ENCODE data around the gene OR8J3. TPM values are rescaled to one million over a fixed set of nuclear protein-coding genes. Genes with fewer than 3 reads are reported as not detected.

Gene OR8J3
- total RNA-seq, 1 donor from 2014 or later: not detected

DNA sequence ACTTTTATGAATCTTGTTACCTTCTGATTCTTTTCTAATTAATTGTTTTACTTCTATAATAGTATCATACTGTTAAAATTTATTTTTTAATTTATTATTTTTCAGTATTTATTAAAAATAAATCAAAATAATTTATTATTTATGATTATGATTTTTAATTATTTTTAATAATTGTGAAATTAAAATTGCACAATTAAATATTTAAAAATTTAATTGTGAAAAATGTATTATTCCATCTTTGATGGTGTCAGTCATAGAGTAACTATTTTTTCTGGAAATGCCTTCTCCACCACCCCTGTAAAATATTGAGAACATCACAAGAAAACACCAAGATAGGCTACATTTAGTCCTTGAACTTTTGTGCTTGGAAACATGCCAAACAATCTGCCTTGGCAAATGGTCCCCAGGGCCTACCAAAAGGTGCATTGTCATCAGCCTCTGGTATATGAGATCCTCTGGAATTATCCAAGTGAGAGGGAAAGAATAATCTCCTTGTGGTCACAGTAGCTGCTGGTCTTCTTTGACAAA lies 36.7 kb downstream of the OR8J3 start, which contains the start of gene OR8H2:
OR8H2 (plus strand) TSS at position 478 of the 528 bp plus-strand sequence. CDS start 1,356 bp downstream, outside the sequence.
- TF ChIP-seq, protein P1, sequence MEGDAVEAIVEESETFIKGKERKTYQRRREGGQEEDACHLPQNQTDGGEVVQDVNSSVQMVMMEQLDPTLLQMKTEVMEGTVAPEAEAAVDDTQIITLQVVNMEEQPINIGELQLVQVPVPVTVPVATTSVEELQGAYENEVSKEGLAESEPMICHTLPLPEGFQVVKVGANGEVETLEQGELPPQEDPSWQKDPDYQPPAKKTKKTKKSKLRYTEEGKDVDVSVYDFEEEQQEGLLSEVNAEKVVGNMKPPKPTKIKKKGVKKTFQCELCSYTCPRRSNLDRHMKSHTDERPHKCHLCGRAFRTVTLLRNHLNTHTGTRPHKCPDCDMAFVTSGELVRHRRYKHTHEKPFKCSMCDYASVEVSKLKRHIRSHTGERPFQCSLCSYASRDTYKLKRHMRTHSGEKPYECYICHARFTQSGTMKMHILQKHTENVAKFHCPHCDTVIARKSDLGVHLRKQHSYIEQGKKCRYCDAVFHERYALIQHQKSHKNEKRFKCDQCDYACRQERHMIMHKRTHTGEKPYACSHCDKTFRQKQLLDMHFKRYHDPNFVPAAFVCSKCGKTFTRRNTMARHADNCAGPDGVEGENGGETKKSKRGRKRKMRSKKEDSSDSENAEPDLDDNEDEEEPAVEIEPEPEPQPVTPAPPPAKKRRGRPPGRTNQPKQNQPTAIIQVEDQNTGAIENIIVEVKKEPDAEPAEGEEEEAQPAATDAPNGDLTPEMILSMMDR (IDR thresholded peaks at IDR 0.05; ENCODE audit: insufficient read depth, low read length, poor library complexity, severe bottlenecking): no peak
- H3K4me3 ChIP-seq (ENCODE audit: low read depth, low read length): no peak within 1 kb of the TSS
- no peaks in the 10 kb centered on the region for H3K27me3 ChIP-seq (ENCODE audit: control insufficient read depth, insufficient read depth, low read length)
- no peaks in the 10 kb centered on the region for H3K36me3 ChIP-seq (ENCODE audit: control insufficient read depth, insufficient read depth, low read length)
- no peak for DNase-seq (ENCODE audit: low read depth)

DNA sequence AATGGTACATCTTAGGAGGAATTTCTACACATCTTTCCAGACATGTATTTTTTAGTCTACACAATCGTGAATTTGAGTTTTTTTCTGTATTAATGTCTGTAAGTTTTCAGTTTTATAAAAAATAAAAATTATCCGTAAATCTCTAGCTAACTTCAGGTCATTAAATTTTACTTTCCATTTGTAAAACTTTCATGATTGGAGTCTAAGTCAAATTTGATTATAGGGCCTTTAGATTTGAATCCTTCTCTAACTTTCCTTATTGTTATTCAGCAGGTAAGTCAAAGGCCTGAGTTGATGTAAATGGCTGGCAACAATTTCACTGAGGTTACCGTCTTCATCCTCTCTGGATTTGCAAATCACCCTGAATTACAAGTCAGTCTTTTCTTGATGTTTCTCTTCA lies 47.0 kb downstream of the OR8J3 start, which contains the start of gene OR8I2:
OR8I2 (plus strand) TSS at position 301 of the 400 bp plus-strand sequence; CDS start at position 301, 0 bp downstream.
- no peaks in the 10 kb centered on the region for H3K27me3 ChIP-seq (ENCODE audit: control insufficient read depth, insufficient read depth, low read length)
- H3K4me3 ChIP-seq (ENCODE audit: low read depth, low read length): no peak within 1 kb of the TSS
- DNase-seq (ENCODE audit: low read depth): no peak
- TF ChIP-seq, protein P1 (IDR thresholded peaks at IDR 0.05; ENCODE audit: insufficient read depth, low read length, poor library complexity, severe bottlenecking): no peak
- H3K36me3 ChIP-seq (ENCODE audit: control insufficient read depth, insufficient read depth, low read length): no peaks in the 10 kb centered on the region

DNA sequence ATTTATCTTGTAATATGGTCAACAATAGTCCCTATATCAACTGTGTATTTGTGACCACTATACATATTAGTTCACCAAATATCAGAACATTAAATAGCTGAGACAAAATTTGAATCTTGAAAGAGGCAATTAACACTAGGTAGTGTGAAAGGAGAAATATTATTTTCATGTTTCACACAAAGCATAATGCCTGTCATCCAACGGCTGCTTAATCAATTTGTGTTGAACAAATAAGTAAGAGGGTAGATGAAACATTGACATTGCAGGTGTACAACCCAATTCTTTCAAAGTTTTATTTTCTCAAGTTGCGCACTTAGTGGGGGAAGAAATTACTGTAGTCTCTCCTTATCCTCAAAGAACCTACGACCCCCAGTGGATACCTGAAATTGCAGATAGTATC lies 50.3 kb downstream of the OR8J3 start:
- Histone ChIP-seq H3K36me3 (ENCODE audit: control insufficient read depth, insufficient read depth, low read length) (no peaks in the 10 kb centered on the region), H3K4me3 (ENCODE audit: low read depth, low read length) (no peak overlapping the region), H3K27me3 (ENCODE audit: control insufficient read depth, insufficient read depth, low read length) (no peaks in the 10 kb centered on the region)
- DNase-seq (ENCODE audit: low read depth): no peak
- TF ChIP-seq, protein P1 (IDR thresholded peaks at IDR 0.05; ENCODE audit: insufficient read depth, low read length, poor library complexity, severe bottlenecking): no peak

Other genes with a start within 250 kb of the OR8J3 start
- not detected in 2 replicates for gene OR5W2, start 225.6 kb downstream of the OR8J3 start, total RNA-seq
- not detected in 2 replicates for gene OR5I1, start 203.8 kb downstream of the OR8J3 start, total RNA-seq
- not detected in 2 replicates for gene OR10AG1, start 170.3 kb downstream of the OR8J3 start, total RNA-seq
- gene OR5F1, start 145.6 kb downstream of the OR8J3 start, total RNA-seq: not detected in 2 replicates
- not detected in 2 replicates for gene OR5AS1, start 112.5 kb downstream of the OR8J3 start, total RNA-seq
- gene OR8I2, start 46.9 kb downstream of the OR8J3 start, total RNA-seq: not detected in 2 replicates
- gene OR8H2, start 36.5 kb downstream of the OR8J3 start, total RNA-seq: not detected in 2 replicates
- gene OR8H3, start 17.8 kb downstream of the OR8J3 start, total RNA-seq: not detected in 2 replicates
- not detected in 2 replicates for gene OR8K5, start 20.1 kb upstream of the OR8J3 start, total RNA-seq
- gene OR5J2, start 36.4 kb upstream of the OR8J3 start, total RNA-seq: not detected in 2 replicates
- not detected in 2 replicates for gene OR5T2, start 94.1 kb upstream of the OR8J3 start, total RNA-seq
- gene OR5T3, start 112.1 kb upstream of the OR8J3 start, total RNA-seq: not detected in 2 replicates
- not detected in 2 replicates for gene OR5T1, start 134.0 kb upstream of the OR8J3 start, total RNA-seq
- not detected in 2 replicates for gene OR8H1, start 152.1 kb upstream of the OR8J3 start, total RNA-seq
- not detected in 2 replicates for gene OR8K3, start 174.9 kb upstream of the OR8J3 start, total RNA-seq
- not detected in 2 replicates for gene OR8K1, start 205.8 kb upstream of the OR8J3 start, total RNA-seq
- not detected in 2 replicates for gene OR8J1, start 214.1 kb upstream of the OR8J3 start, total RNA-seq
- gene OR8U1, start 235.4 kb upstream of the OR8J3 start, total RNA-seq: not detected in 2 replicates